ENCODE data around the gene ARHGEF7.
"Not testable (repeated sequence)": the region's sequence is repeated elsewhere in the genome, so short reads cannot be mapped to it uniquely, and the experiment has no call there.

Gene ARHGEF7

GRCh38 chr13:111115061-111115964, at the start of gene ARHGEF7:
TSS of gene ARHGEF7 (plus strand) at chr13:111115310. CDS start at chr13:111115527, 217 bp downstream.
- DNase-seq: no peak

GRCh38 chr13:111065698-111066097, 49.4 kb upstream of the ARHGEF7 start:
- DNase-seq: no peak

- no peak for DNase-seq
Measured at GRCh38 chr13:111066544-111066943, 48.6 kb upstream of the ARHGEF7 start.

DNA sequence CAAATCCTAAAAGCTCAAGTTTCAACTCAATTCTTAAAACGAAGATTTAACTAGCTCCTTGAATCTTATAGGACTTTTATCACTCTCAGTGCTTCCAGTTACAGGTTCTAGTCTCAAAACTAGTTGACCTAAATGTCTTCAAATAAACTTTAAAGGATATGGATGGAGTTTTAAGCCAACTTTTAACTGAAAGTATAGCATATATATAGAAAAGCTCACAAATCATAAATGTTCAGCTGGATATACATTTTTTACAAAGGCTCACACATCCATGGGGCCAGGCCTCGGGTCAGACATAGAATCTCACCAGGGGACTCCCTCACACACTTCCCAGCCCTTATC, 47.1 kb upstream of the ARHGEF7 start:
- no peak for DNase-seq

- not testable (repeated sequence) for DNase-seq
Measured at GRCh38 chr13:111071120-111071519, 44.0 kb upstream of the ARHGEF7 start.

GRCh38 chr13:111071526-111071925, 43.6 kb upstream of the ARHGEF7 start:
- DNase-seq: not testable (repeated sequence)

GRCh38 chr13:111074826-111075225, 40.3 kb upstream of the ARHGEF7 start:
- no peak for DNase-seq

DNA sequence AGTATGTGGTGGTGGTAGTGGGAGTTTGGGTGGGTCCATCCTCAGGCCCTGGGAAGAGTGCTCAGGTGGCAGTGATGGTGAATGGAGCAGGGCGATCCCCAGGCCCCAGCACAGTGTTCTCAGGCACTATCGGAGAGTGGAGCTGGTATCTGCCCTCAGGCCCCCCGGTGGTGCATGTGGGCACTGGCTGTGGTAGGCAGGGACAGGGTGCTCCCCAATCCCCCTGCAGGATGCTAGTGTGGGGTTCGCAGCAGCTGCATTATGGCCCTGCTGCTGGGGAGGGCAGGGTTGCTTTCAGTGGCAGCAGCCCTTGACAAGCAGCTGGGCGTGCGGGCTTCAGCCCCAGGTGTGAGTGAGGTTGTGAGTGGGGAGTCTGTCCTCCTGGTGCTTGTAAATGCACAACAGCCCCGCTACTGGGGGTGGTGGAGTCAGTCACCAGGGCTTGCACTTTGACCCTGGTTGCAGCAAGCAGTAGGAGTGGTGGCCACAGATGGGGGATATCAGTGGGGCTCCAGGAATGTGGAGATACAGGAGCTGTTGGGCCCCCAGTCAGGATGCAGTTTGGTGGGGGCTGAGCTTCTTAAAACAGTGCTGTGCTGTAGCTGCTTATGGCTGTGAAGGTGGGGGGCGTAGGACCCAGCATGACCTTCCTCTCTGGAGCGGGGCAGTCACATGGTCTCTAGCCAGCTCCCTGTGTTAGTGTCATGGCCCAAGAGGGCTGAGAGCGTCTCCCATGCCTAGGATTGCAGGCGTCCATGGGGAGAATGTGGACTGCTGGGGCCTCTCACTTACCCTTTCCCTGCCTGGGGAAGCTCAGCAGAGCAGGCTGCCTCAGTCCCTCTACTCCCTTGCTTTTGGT, 38.7 kb upstream of the ARHGEF7 start:
- no peak for DNase-seq

- DNase-seq: no peak
Measured at GRCh38 chr13:111079375-111079774, 35.7 kb upstream of the ARHGEF7 start.

DNA sequence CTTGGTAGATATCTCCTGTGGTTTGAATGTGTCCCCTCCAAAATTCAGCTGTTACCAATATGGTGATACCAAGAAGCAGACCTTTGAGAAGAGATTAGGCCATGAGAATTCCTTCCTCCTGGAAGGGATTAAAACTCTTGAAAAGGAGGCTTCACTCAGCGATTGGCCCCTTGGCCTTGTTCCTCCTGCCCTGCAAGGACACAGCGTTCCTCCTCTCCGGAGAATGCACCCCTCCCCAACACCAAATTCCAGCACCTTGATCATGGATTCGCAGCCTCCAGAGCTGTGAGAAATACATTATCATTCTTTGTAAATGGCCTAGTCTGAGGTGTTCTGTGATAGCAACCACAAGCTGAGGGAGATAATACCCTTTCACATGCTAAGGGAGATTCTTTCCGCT, 34.5 kb upstream of the ARHGEF7 start:
- DNase-seq: no peak

- no peak for DNase-seq
Measured at GRCh38 chr13:111082240-111082639, 32.9 kb upstream of the ARHGEF7 start.

- DNase-seq: not testable (repeated sequence)
Measured at GRCh38 chr13:111082769-111083168, 32.3 kb upstream of the ARHGEF7 start.

DNA sequence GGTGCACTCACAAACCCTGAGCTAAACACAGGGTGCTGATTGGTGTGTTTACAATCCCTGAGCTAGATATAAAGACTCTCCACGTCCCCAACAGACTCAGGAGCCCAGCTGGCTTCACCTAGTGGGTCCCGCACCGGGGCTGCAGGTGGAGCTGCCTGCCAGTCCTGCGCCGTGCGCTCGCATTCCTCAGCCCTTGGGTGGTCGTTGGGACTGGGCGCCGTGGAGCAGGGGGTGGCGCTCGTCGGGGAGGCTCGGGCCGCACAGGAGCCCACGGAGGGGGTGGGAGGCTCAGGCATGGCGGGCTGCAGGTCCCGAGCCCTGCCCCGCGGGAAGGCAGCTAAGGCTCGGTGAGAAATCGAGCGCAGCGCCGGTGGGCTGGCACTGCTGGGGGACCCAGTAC, 31.4 kb upstream of the ARHGEF7 start:
- DNase-seq: not testable (repeated sequence)

- DNase-seq: no peak
Measured at GRCh38 chr13:111090169-111090568, 24.9 kb upstream of the ARHGEF7 start.

DNA sequence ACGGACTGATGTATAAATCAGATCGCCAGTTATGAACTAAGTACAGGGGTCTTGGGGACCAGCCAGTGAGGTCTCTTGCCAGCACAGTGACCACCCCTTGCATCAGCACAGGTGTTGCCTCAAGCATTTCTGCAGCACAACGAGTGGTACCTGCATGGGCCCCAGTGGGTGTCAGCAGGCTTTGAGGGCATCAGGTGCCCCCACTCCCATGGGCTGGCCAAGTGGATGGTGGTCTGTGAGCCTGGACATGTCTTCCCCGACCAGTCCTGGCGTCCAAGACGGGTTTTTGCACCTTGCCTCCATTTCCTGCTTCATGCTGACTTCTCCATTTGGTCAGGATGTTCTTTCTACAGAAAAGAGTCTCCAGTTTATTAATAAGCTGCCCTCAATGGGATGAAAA, 22.4 kb upstream of the ARHGEF7 start:
- no peak for DNase-seq

- no peak for DNase-seq
Measured at GRCh38 chr13:111093136-111093535, 22.0 kb upstream of the ARHGEF7 start.

- no peak for DNase-seq
Measured at GRCh38 chr13:111093634-111094033, 21.5 kb upstream of the ARHGEF7 start.

DNA sequence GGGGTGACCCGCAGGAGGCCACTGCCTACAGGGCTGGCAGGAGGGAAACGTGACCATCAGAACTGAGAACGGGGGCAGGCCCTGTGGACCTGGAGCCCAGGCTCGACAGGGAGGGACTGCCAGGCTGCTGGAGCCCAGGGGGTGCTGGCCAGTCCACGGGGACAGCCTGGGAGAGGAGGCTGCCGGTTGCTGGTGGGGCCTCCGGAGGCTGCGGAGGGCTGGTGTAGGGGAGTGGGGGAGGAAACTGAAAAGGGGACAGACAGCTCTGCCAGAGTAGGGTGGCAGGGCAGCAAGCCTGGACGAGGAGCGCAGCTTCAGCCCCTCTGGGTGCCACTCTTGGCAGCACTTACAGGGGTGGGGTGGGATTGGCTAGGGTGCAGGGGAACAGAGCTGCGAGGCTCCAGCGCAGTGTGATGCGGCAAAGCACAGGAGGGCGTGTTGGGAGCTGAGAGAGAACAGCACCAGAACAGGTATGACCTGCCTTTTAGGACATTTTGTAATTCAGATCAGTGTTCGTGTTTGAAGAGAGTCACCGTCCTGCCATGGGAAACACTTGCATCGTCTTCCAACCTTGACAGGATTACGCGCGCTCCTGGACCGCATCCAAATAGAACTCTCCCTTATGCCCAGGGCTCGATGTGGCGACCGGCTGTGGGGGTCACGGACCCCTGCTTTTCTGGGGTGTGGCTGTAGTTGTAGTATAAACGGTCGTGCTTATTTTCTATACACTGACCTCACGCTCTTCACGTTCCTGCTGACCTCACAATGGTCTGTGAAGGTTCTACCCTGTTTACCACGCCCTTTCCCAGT, 19.9 kb upstream of the ARHGEF7 start:
- no peak for DNase-seq

DNA sequence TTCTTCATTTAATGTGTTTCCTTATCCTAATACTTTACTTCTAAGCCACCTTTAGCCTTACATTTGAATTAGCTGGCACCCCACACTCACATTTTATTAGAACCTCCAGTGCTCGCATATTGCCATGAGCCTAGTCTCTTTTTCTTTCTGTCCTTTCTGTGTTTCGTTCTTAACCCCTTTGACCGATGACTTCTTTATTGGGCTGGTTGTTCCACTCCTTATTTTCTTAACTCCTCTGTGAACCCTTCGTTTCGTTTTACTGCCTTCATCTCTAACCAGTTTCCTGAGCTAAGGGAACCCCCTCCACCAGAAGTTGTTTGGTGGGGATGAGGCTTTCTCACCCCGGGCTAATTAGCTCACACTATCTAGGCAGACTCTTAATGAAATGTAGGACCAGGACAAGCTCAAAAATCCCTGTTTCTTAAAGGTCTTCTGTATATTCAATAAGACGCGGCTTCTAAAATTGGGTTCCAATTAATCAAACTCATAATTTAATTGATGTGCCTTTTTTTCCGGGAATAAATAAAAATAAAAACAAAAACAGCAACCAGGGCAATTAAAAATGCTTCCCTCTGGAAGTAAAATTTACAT, 19.1 kb upstream of the ARHGEF7 start:
- no peak for DNase-seq

DNA sequence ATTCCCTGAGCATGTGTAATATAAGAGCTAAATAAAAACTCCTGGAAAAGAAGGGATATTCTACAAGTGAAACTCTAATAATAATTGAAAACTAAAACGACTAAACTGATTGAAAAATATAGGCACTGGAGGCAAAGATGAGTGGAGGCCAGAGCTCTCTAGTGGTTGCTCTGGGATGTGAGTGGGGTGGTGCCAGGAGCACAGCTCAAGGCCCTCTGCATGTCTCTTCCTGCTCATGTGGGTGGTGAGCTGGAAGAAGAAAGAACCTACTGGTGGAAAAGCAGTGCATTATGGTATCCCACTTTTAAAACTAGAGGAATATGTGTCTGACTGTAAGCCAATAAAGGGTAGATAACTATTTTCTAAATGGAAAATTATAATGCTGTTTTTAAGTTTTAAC, 15.8 kb upstream of the ARHGEF7 start:
- no peak for DNase-seq

GRCh38 chr13:111110054-111110453, 5.1 kb upstream of the ARHGEF7 start:
- DNase-seq: no peak

GRCh38 chr13:111111376-111111937, 3.7 kb upstream of the ARHGEF7 start:
- no peak for DNase-seq

Measured in NCI-H446 (cell line).